Measurements from ENCODE around the gene STK32C. TPM values are rescaled to one million over a fixed set of nuclear protein-coding genes. Genes with fewer than 3 reads are reported as not detected.

Gene STK32C
- total and polyA plus RNA-seq, 3 donors from 2014 or later = 33.9 to 49.0 (median 34.2) TPM

GRCh38 chr10:132264966-132265889 is 42.5 kb downstream of the STK32C start:
- Histone ChIP-seq H3K36me3 (ENCODE audit: low read depth, missing control alignments) (no peaks in the 10 kb centered on the region), H3K9me3 (no peaks in the 10 kb centered on the region), H3K27ac (no peak overlapping the region), H3K4me3 (no peak overlapping the region), H3K27me3 (no peaks in the 10 kb centered on the region), H3K4me1 (peaks cover 8% of the 10 kb centered on the region)
- TF ChIP-seq POLR2A (IDR thresholded peaks at IDR 0.05) (no peak), CTCF (IDR thresholded peaks at IDR 0.05) (no peak)
- intact Hi-C loops (cut with DNase I; ENCODE audit: low total_unique reads) = no loop called here
- DNase-seq = no peak
- WGBS, 2 donors = 68 to 85% methylated on average over 25 to 32 of the region's 32 CpGs

GRCh38 chr10:132264306-132264950 is 43.3 kb downstream of the STK32C start:
- no peak for DNase-seq
- H3K4me3 ChIP-seq = no peak overlapping the region
- 92% methylated on average over 16 of the region's 16 CpGs for WGBS, 2 donors
- H3K9me3 ChIP-seq = no peaks in the 10 kb centered on the region
- peaks cover 8% of the 10 kb centered on the region for H3K4me1 ChIP-seq
- no peaks in the 10 kb centered on the region for H3K27me3 ChIP-seq
- no peaks in the 10 kb centered on the region for H3K36me3 ChIP-seq (ENCODE audit: low read depth, missing control alignments)
- TF ChIP-seq POLR2A (IDR thresholded peaks at IDR 0.05) (no peak), CTCF (IDR thresholded peaks at IDR 0.05) (no peak)
- intact Hi-C loops (cut with DNase I; ENCODE audit: low total_unique reads) = no loop called here
- H3K27ac ChIP-seq = no peak overlapping the region

GRCh38 chr10:132263866-132264265 is 43.9 kb downstream of the STK32C start:
- H3K27me3 ChIP-seq = no peaks in the 10 kb centered on the region
- H3K4me3 ChIP-seq = no peak overlapping the region
- TF ChIP-seq POLR2A (IDR thresholded peaks at IDR 0.05) = no peak
- TF ChIP-seq CTCF (IDR thresholded peaks at IDR 0.05) = no peak
- no peak overlapping the region for H3K27ac ChIP-seq
- no peaks in the 10 kb centered on the region for H3K9me3 ChIP-seq
- WGBS, 2 donors = 84 to 93% methylated on average over 8 to 9 of the region's 9 CpGs
- no peak for DNase-seq
- peaks cover 8% of the 10 kb centered on the region for H3K4me1 ChIP-seq
- no peaks in the 10 kb centered on the region for H3K36me3 ChIP-seq (ENCODE audit: low read depth, missing control alignments)
- intact Hi-C loops (cut with DNase I; ENCODE audit: low total_unique reads) = no loop called here

GRCh38 chr10:132259702-132260482 is 47.9 kb downstream of the STK32C start:
- Histone ChIP-seq H3K36me3 (ENCODE audit: low read depth, missing control alignments) (no peaks in the 10 kb centered on the region), H3K27ac (no peak overlapping the region), H3K9me3 (no peaks in the 10 kb centered on the region), H3K27me3 (no peaks in the 10 kb centered on the region), H3K4me1 (no peaks in the 10 kb centered on the region), H3K4me3 (no peak overlapping the region)
- WGBS, 2 donors = 91 to 94% methylated on average over 26 to 27 of the region's 27 CpGs
- DNase-seq = no peak
- TF ChIP-seq POLR2A (IDR thresholded peaks at IDR 0.05) (no peak), CTCF (IDR thresholded peaks at IDR 0.05) (no peak)
- intact Hi-C loops (cut with DNase I; ENCODE audit: low total_unique reads) = no loop called here

Data from testis (tissue), 3 donors.